ENCODE results near the gene PCDHA11.
"Not testable (repeated sequence)": the region's sequence is repeated elsewhere in the genome, so short reads cannot be mapped to it uniquely, and the experiment has no call there.

The PCDHA11 gene

DNA sequence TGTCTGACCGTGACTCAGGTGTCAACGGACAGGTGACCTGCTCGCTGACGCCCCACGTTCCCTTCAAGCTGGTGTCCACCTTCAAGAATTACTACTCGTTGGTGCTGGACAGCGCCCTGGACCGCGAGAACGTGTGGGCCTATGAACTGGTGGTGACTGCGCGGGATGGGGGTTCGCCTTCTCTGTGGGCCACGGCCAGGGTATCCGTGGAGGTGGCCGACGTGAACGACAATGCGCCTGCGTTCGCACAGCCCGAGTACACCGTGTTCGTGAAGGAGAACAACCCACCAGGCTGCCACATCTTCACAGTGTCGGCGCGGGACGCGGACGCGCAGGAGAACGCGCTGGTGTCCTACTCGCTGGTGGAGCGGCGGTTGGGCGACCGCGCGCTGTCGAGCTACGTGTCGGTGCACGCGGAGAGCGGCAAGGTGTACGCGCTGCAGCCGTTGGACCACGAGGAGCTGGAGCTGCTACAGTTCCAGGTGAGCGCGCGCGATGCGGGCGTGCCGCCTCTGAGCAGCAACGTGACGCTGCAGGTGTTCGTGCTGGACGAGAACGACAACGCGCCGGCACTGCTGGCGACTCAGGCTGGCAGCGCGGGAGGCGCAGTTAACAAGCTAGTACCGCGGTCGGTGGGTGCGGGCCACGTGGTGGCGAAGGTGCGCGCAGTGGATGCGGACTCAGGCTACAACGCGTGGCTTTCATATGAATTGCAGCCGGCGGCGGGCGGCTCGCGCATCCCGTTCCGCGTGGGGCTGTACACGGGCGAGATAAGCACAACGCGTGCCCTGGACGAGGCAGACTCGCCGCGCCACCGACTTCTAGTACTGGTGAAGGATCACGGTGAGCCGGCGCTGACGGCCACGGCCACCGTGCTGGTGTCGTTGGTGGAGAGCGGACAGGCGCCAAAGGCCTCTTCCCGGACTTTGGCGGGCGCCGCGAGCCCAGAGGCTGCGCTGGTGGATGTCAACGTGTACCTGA lies 1.8 kb downstream of the PCDHA11 start:
- TF ChIP-seq ELF4 (IDR thresholded peaks at IDR 0.05) (no peak), BHLHE40 (IDR thresholded peaks at IDR 0.05; ENCODE audit: borderline replicate concordance) (no peak), NFRKB (IDR thresholded peaks at IDR 0.05) (no peak), TARDBP (IDR thresholded peaks at IDR 0.05) (no peak), CTBP1 (IDR thresholded peaks at IDR 0.05; ENCODE audit: borderline replicate concordance) (no peak), FOXA1 (IDR thresholded peaks at IDR 0.05) (no peak), HDGF (IDR thresholded peaks at IDR 0.05; ENCODE audit: borderline replicate concordance) (no peak), ZNF384 (IDR thresholded peaks at IDR 0.05) (no peak), FOXK2 (IDR thresholded peaks at IDR 0.05) (no peak), L3MBTL2 (conservative IDR thresholded peaks at IDR 0.05) (no peak), SUZ12 (IDR thresholded peaks at IDR 0.05) (no peak), LEF1 (IDR thresholded peaks at IDR 0.05; ENCODE audit: borderline replicate concordance) (no peak), FOXM1 (IDR thresholded peaks at IDR 0.05; ENCODE audit: borderline replicate concordance) (no peak), ARNT (IDR thresholded peaks at IDR 0.05) (no peak), PKNOX1 (IDR thresholded peaks at IDR 0.05) (no peak), SP1 (IDR thresholded peaks at IDR 0.05) (no peak)
- ChIA-PET CTCF (interaction anchor here (0.6 to 2.3 kb wide), 8 partner anchors 9 to 175 kb away, joined by 3 to 80 read pairs (median 6); partner anchors contain the start of genes PCDHA10 and PCDHAC1), POLR2A (no interaction called here)
- no peak for DNase-seq (ENCODE audit: extremely low spot score)

GRCh38 chr5:140875085-140876065 lies 6.6 kb downstream of the PCDHA11 start, which contains the start of gene PCDHA12:
Gene PCDHA12, plus strand, starts transcription at chr5:140875308. Its CDS starts 165 bp downstream, at chr5:140875473.
- CTCF ChIA-PET, result no interaction called here

DNA sequence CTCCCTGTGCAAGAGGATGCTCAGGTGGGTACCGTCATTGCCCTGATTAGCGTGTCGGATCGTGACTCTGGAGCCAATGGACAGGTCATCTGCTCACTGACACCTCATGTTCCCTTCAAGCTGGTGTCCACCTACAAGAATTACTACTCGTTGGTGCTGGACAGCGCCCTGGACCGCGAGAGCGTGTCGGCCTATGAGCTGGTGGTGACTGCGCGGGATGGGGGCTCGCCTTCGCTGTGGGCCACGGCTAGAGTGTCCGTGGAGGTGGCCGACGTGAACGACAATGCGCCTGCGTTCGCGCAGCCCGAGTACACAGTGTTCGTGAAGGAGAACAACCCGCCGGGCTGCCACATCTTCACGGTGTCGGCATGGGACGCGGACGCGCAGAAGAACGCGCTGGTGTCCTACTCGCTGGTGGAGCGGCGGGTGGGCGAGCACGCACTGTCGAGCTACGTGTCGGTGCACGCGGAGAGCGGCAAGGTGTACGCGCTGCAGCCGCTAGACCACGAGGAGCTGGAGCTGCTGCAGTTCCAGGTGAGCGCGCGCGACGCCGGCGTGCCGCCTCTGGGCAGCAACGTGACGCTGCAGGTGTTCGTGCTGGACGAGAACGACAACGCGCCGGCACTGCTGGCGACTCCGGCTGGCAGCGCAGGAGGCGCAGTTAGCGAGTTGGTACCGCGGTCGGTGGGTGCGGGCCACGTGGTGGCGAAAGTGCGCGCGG lies 7.9 kb downstream of the PCDHA11 start:
- POLR2A ChIA-PET; DNase-seq (ENCODE audit: extremely low spot score); CTCF ChIA-PET: not testable (repeated sequence)

More at GRCh38 chr5:140875085-140876065, 6.6 kb downstream of the PCDHA11 start, which contains the start of gene PCDHA12:
- POLR2A ChIA-PET, result no interaction called here
- DNase-seq (ENCODE audit: extremely low spot score), result no peak
- TF ChIP-seq BHLHE40 (IDR thresholded peaks at IDR 0.05; ENCODE audit: borderline replicate concordance) (no peak), SUZ12 (IDR thresholded peaks at IDR 0.05) (no peak), FOXM1 (IDR thresholded peaks at IDR 0.05; ENCODE audit: borderline replicate concordance) (no peak), CTBP1 (IDR thresholded peaks at IDR 0.05; ENCODE audit: borderline replicate concordance) (no peak), TARDBP (IDR thresholded peaks at IDR 0.05) (no peak), L3MBTL2 (conservative IDR thresholded peaks at IDR 0.05) (no peak), SP1 (IDR thresholded peaks at IDR 0.05) (no peak), LEF1 (IDR thresholded peaks at IDR 0.05; ENCODE audit: borderline replicate concordance) (no peak), NFRKB (IDR thresholded peaks at IDR 0.05) (no peak), HDGF (IDR thresholded peaks at IDR 0.05; ENCODE audit: borderline replicate concordance) (no peak), ELF4 (IDR thresholded peaks at IDR 0.05) (no peak), PKNOX1 (IDR thresholded peaks at IDR 0.05) (no peak), FOXK2 (IDR thresholded peaks at IDR 0.05) (no peak), FOXA1 (IDR thresholded peaks at IDR 0.05) (no peak), ZNF384 (IDR thresholded peaks at IDR 0.05) (no peak), ARNT (IDR thresholded peaks at IDR 0.05) (no peak)

DNA sequence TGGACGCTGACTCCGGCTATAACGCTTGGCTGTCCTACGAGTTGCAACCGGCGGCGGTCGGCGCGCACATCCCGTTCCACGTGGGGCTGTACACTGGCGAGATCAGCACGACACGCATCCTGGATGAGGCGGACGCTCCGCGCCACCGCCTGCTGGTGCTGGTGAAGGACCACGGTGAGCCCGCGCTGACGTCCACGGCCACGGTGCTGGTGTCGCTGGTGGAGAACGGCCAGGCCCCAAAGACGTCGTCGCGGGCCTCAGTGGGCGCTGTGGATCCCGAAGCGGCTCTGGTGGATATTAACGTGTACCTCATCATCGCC lies 8.5 kb downstream of the PCDHA11 start:
- DNase-seq (ENCODE audit: extremely low spot score), result no peak
- CTCF ChIA-PET, result no interaction called here
- TF ChIP-seq ELF4 (IDR thresholded peaks at IDR 0.05) (no peak), CTBP1 (IDR thresholded peaks at IDR 0.05; ENCODE audit: borderline replicate concordance) (no peak), LEF1 (IDR thresholded peaks at IDR 0.05; ENCODE audit: borderline replicate concordance) (no peak), FOXK2 (IDR thresholded peaks at IDR 0.05) (no peak), L3MBTL2 (conservative IDR thresholded peaks at IDR 0.05) (no peak), ZNF384 (IDR thresholded peaks at IDR 0.05) (no peak), HDGF (IDR thresholded peaks at IDR 0.05; ENCODE audit: borderline replicate concordance) (no peak), TARDBP (IDR thresholded peaks at IDR 0.05) (no peak), NFRKB (IDR thresholded peaks at IDR 0.05) (no peak), FOXA1 (IDR thresholded peaks at IDR 0.05) (no peak), ARNT (IDR thresholded peaks at IDR 0.05) (no peak), PKNOX1 (IDR thresholded peaks at IDR 0.05) (no peak), SP1 (IDR thresholded peaks at IDR 0.05) (no peak), SUZ12 (IDR thresholded peaks at IDR 0.05) (no peak), FOXM1 (IDR thresholded peaks at IDR 0.05; ENCODE audit: borderline replicate concordance) (no peak), BHLHE40 (IDR thresholded peaks at IDR 0.05; ENCODE audit: borderline replicate concordance) (no peak)
- POLR2A ChIA-PET, result no interaction called here
